Raji (cell line): ENCODE results near the gene RBM20.

Source experiments
- POLR2A ChIP-seq: IDR thresholded peaks from 2 replicates; pipeline ENCODE4 v1.6.1; 2011; ENCODE audit warnings: low read depth, low read length, control low read depth; ENCODE audit not compliant: insufficient read depth

Gene RBM20

GRCh38 chr10:110781139-110781538 lies 137.0 kb downstream of the RBM20 start:
- no peak for TF ChIP-seq POLR2A

GRCh38 chr10:110782616-110783015 lies 138.5 kb downstream of the RBM20 start:
- TF ChIP-seq POLR2A, result no peak

- no peak for TF ChIP-seq POLR2A
Measured at GRCh38 chr10:110783509-110784107, 139.5 kb downstream of the RBM20 start.

- TF ChIP-seq POLR2A, result no peak
Measured at GRCh38 chr10:110784198-110784597, 140.1 kb downstream of the RBM20 start.

GRCh38 chr10:110786172-110786571 lies 142.0 kb downstream of the RBM20 start:
- TF ChIP-seq POLR2A, result no peak

- TF ChIP-seq POLR2A, result no peak
Measured at GRCh38 chr10:110788620-110789385, 144.7 kb downstream of the RBM20 start.

- TF ChIP-seq POLR2A, result no peak
Measured at GRCh38 chr10:110789604-110790433, 145.7 kb downstream of the RBM20 start.

- no peak for TF ChIP-seq POLR2A
Measured at GRCh38 chr10:110790913-110791506, 146.9 kb downstream of the RBM20 start.

GRCh38 chr10:110791541-110792073 lies 147.5 kb downstream of the RBM20 start:
- TF ChIP-seq POLR2A, result no peak

- TF ChIP-seq POLR2A, result no peak
Measured at GRCh38 chr10:110792476-110793125, 148.5 kb downstream of the RBM20 start.

GRCh38 chr10:110793128-110793812 lies 149.1 kb downstream of the RBM20 start:
- no peak for TF ChIP-seq POLR2A

- no peak for TF ChIP-seq POLR2A
Measured at GRCh38 chr10:110793886-110794285, 149.8 kb downstream of the RBM20 start.

- TF ChIP-seq POLR2A, result no peak
Measured at GRCh38 chr10:110794808-110795207, 150.7 kb downstream of the RBM20 start.

- TF ChIP-seq POLR2A, result no peak
Measured at GRCh38 chr10:110797416-110797815, 153.3 kb downstream of the RBM20 start.
